ENCODE results near the gene SIRT3. TPM values are rescaled to one million over a fixed set of nuclear protein-coding genes. Genes with fewer than 3 reads are reported as not detected.

SIRT3 gene
- total and polyA plus RNA-seq, 2 of the 4 experiments (the other 2 are of a cell fraction): 5.4 to 18.6 TPM

DNA sequence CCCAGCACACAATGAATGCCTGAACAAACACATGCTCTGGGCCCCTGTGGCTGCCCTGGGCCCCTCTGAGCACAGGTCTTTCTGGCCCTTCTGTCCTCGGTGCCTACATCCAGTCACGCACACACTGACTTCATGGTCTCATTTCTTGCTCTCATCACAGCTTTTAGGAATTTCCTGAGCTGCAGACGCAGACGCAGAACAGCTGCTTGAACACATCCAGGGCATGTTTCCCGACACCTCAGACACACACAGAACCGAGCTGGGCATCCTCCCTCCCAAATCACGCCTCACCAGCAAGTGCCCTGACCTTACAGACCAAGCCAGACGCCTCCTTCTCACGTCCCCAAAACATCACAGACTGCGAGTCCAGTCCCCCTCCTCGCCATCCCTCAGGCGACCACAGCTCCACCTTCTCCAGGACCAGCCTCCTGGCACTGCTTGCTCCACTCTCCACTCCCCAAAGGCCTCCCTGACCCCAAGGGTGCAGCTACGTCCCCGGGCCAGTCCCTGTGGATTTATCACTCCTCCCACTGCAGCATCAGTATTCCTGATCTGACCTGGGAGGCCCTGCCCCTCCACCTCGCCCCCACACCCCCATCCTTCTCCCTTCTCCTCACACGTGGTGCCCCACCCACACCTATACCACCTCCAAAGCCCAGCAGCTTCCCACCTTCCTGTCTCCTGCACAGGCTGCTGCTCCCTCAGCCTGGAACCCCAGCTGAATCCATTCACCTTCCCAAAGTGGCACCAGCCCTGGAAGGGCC is 12.9 kb downstream of the SIRT3 start:
- H4K8ac ChIP-seq (ENCODE audit: low read depth in 2 of 2, low read length in 2 of 2): no peak overlapping the region
- peaks cover 3% of the 10 kb centered on the region; the same call in 1 of the 2 replicates for H4K20me1 ChIP-seq (ENCODE audit: insufficient read depth, low read length)
- peaks cover 8 to 22% of the 10 kb centered on the region in 2 experiments; a peak in 3 of 4 replicates for H3K79me1 ChIP-seq (ENCODE audit: low read depth in 1 of 2, low read length in 2 of 2)
- H3K14ac ChIP-seq (replicated peaks; ENCODE audit: low read depth, low read length): no peak overlapping the region
- intact Hi-C loops (cut with micrococcal nuclease) (no loop called here), in situ Hi-C loops (cut with MboI; ENCODE audit: low sequenced_read_pairs) (loop anchor here (10.0 kb wide), 1 partner anchor 62 kb away; the partner anchor contains the start of gene PGGHG), dilution Hi-C loops (cut with HindIII; ENCODE audit: low sequenced_read_pairs, unreplicated experiment) (no loop called here)
- CTCF ChIA-PET: no interaction called here
- no TSS peak for BruUV-seq (replicated peaks)
- no peak overlapping the region for H3K4me3 ChIP-seq (ENCODE audit: insufficient read depth, low read depth, low read length)
- H3K9ac ChIP-seq (ENCODE audit: low read depth, low read length): no peak overlapping the region
- DNase-seq (peak; percentile 56), ATAC-seq (ENCODE audit: low read depth) (peak; percentile 61)
- no peak for TF ChIP-seq CHD1 (IDR thresholded peaks at IDR 0.05; ENCODE audit: low read depth, low read length)
- no peak for TF ChIP-seq RFX5 (IDR thresholded peaks at IDR 0.05; ENCODE audit: low read depth, low read length)
- no peak for TF ChIP-seq SMC3 (IDR thresholded peaks at IDR 0.05; ENCODE audit: low read depth, low read length)
- no peak for TF ChIP-seq FOS (IDR thresholded peaks at IDR 0.05; ENCODE audit: low read depth, low read length)
- TF ChIP-seq, protein P1, sequence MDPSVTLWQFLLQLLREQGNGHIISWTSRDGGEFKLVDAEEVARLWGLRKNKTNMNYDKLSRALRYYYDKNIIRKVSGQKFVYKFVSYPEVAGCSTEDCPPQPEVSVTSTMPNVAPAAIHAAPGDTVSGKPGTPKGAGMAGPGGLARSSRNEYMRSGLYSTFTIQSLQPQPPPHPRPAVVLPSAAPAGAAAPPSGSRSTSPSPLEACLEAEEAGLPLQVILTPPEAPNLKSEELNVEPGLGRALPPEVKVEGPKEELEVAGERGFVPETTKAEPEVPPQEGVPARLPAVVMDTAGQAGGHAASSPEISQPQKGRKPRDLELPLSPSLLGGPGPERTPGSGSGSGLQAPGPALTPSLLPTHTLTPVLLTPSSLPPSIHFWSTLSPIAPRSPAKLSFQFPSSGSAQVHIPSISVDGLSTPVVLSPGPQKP (IDR thresholded peaks at IDR 0.05; ENCODE audit: borderline replicate concordance, low read depth, low read length): no peak
- no peak for TF ChIP-seq BHLHE40 (IDR thresholded peaks at IDR 0.05; ENCODE audit: low read depth, low read length)
- TF ChIP-seq MAFK (IDR thresholded peaks at IDR 0.05; ENCODE audit: low read depth, low read length): no peak
- no peak for TF ChIP-seq CEBPB (IDR thresholded peaks at IDR 0.05; ENCODE audit: low read depth, low read length)
- TF ChIP-seq, protein P2, sequence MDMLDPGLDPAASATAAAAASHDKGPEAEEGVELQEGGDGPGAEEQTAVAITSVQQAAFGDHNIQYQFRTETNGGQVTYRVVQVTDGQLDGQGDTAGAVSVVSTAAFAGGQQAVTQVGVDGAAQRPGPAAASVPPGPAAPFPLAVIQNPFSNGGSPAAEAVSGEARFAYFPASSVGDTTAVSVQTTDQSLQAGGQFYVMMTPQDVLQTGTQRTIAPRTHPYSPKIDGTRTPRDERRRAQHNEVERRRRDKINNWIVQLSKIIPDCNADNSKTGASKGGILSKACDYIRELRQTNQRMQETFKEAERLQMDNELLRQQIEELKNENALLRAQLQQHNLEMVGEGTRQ (IDR thresholded peaks at IDR 0.05; ENCODE audit: low read depth, low read length): no peak
- TF ChIP-seq MAZ (IDR thresholded peaks at IDR 0.05; ENCODE audit: borderline replicate concordance, low read depth, low read length): no peak
- no peak for TF ChIP-seq NFE2L2 (IDR thresholded peaks at IDR 0.05; ENCODE audit: low read depth, low read length)
- TF ChIP-seq, protein P3, sequence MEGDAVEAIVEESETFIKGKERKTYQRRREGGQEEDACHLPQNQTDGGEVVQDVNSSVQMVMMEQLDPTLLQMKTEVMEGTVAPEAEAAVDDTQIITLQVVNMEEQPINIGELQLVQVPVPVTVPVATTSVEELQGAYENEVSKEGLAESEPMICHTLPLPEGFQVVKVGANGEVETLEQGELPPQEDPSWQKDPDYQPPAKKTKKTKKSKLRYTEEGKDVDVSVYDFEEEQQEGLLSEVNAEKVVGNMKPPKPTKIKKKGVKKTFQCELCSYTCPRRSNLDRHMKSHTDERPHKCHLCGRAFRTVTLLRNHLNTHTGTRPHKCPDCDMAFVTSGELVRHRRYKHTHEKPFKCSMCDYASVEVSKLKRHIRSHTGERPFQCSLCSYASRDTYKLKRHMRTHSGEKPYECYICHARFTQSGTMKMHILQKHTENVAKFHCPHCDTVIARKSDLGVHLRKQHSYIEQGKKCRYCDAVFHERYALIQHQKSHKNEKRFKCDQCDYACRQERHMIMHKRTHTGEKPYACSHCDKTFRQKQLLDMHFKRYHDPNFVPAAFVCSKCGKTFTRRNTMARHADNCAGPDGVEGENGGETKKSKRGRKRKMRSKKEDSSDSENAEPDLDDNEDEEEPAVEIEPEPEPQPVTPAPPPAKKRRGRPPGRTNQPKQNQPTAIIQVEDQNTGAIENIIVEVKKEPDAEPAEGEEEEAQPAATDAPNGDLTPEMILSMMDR (conservative IDR thresholded peaks at IDR 0.05; ENCODE audit: low read depth, low read length): no peak
- TF ChIP-seq MXI1 (IDR thresholded peaks at IDR 0.05; ENCODE audit: borderline replicate concordance, low read depth, low read length): no peak
- TF ChIP-seq POLR2A (IDR thresholded peaks at IDR 0.05; ENCODE audit: low read depth, low read length): no peak
- TF ChIP-seq RCOR1 (IDR thresholded peaks at IDR 0.05; ENCODE audit: insufficient replicate concordance, low read length): no peak
- H3K27ac ChIP-seq (ENCODE audit: insufficient read depth, low read length): no peak overlapping the region
- H3K36me3 ChIP-seq (ENCODE audit: control insufficient read depth, insufficient read depth, low read length): peaks cover 16% of the 10 kb centered on the region
- H3K23ac ChIP-seq (ENCODE audit: low read depth, low read length): no peak overlapping the region
- no peak overlapping the region for H3K18ac ChIP-seq (ENCODE audit: low read depth, low read length)
- no peak overlapping the region for H4K5ac ChIP-seq (ENCODE audit: low read depth, low read length)
- H2BK120ac ChIP-seq (ENCODE audit: low read depth, low read length): no peak overlapping the region
- no peaks in the 10 kb centered on the region for H3K27me3 ChIP-seq (ENCODE audit: control insufficient read depth, insufficient read depth, low read length)
- no peak overlapping the region; the same call in 1 of the 2 replicates for H4K91ac ChIP-seq (ENCODE audit: insufficient read depth, low read depth, low read length)
- no peaks in the 10 kb centered on the region for H3K9me3 ChIP-seq (ENCODE audit: control insufficient read depth, insufficient read depth, low read length)
- no peak overlapping the region for H3K4me2 ChIP-seq (ENCODE audit: low read depth, low read length)
- no peak overlapping the region for H3K4ac ChIP-seq (ENCODE audit: low read depth, low read length)
- H3K56ac ChIP-seq (ENCODE audit: extremely low read depth, insufficient read depth, low read length): no peak overlapping the region
- H2AK5ac ChIP-seq (ENCODE audit: low read depth, low read length): no peak overlapping the region
- no peak overlapping the region for H2BK20ac ChIP-seq (ENCODE audit: low read depth, low read length)
- no peak overlapping the region for H2BK5ac ChIP-seq (ENCODE audit: low read depth, low read length, poor library complexity, severe bottlenecking)
- H2AK9ac ChIP-seq (replicated peaks; ENCODE audit: low read depth, low read length, poor library complexity): no peak overlapping the region
- no peaks in the 10 kb centered on the region for H3K9me1 ChIP-seq (ENCODE audit: insufficient read depth, low read length)
- POLR2A ChIA-PET (ENCODE audit: unreplicated experiment): no interaction called here
- WGBS, 2 experiments (ENCODE audit: extremely low coverage in 2 of 2, insufficient read length in 1 of 2): 55% methylated on average over 10 of the region's 16 CpGs; no CpG with 5 or more reads in 1 of the 2 experiments
- peaks cover 3% of the 10 kb centered on the region; the same call in 1 of the 2 replicates for H3K4me1 ChIP-seq (ENCODE audit: control insufficient read depth, insufficient read depth, low read length)
- no peak overlapping the region for H2BK15ac ChIP-seq (ENCODE audit: low read depth, low read length)
- no peak overlapping the region for H2AFZ ChIP-seq (replicated peaks; ENCODE audit: low read length, poor library complexity)

Measured in IMR-90 (cell line).